ENCODE data around the gene MIB2. TPM values are rescaled to one million over a fixed set of nuclear protein-coding genes. Genes with fewer than 3 reads are reported as not detected.
"Not testable (repeated sequence)": the region's sequence is repeated elsewhere in the genome, so short reads cannot be mapped to it uniquely, and the experiment has no call there.

Gene MIB2
- 135 TPM for total RNA-seq

- peak; percentile 96 for DNase-seq (ENCODE audit: low spot score)
Measured at GRCh38 chr1:1615256-1616044, at the start of gene MIB2. TSS of gene MIB2 (plus strand) at chr1:1615500. CDS start at chr1:1623453, 7,953 bp downstream.

GRCh38 chr1:1567152-1567875 is 48.0 kb upstream of the MIB2 start:
- DNase-seq (ENCODE audit: low spot score) = no peak

GRCh38 chr1:1567891-1568291 is 47.4 kb upstream of the MIB2 start:
- DNase-seq (ENCODE audit: low spot score) = no peak

GRCh38 chr1:1569341-1569740 is 46.0 kb upstream of the MIB2 start:
- DNase-seq (ENCODE audit: low spot score) = no peak

GRCh38 chr1:1573843-1574720 is 41.2 kb upstream of the MIB2 start:
- DNase-seq (ENCODE audit: low spot score) = peak; percentile 32

- DNase-seq (ENCODE audit: low spot score) = peak; percentile 94
Measured at GRCh38 chr1:1574721-1575537, 40.4 kb upstream of the MIB2 start, which contains the start of gene SSU72. TSS of gene SSU72 (minus strand) at chr1:1574863. CDS start at chr1:1574557, 306 bp downstream.

GRCh38 chr1:1577367-1578011 is 37.8 kb upstream of the MIB2 start:
- no peak for DNase-seq (ENCODE audit: low spot score)

GRCh38 chr1:1578371-1578940 is 36.8 kb upstream of the MIB2 start:
- no peak for DNase-seq (ENCODE audit: low spot score)

GRCh38 chr1:1582585-1583346 is 32.5 kb upstream of the MIB2 start:
- no peak for DNase-seq (ENCODE audit: low spot score)

GRCh38 chr1:1583347-1584010 is 31.8 kb upstream of the MIB2 start:
- DNase-seq (ENCODE audit: low spot score) = no peak

- no peak for DNase-seq (ENCODE audit: low spot score)
Measured at GRCh38 chr1:1591452-1591851, 23.8 kb upstream of the MIB2 start.

- no peak for DNase-seq (ENCODE audit: low spot score)
Measured at GRCh38 chr1:1593834-1594601, 21.3 kb upstream of the MIB2 start.

GRCh38 chr1:1594602-1595260 is 20.6 kb upstream of the MIB2 start:
- no peak for DNase-seq (ENCODE audit: low spot score)

GRCh38 chr1:1595341-1595740 is 20.0 kb upstream of the MIB2 start:
- DNase-seq (ENCODE audit: low spot score) = not testable (repeated sequence)

- DNase-seq (ENCODE audit: low spot score) = no peak
Measured at GRCh38 chr1:1596493-1597274, 18.6 kb upstream of the MIB2 start.

- DNase-seq (ENCODE audit: low spot score) = no peak
Measured at GRCh38 chr1:1597275-1597930, 17.9 kb upstream of the MIB2 start.
